GM12878 (cell line): ENCODE results near the gene KCNC1. TPM values are rescaled to one million over a fixed set of nuclear protein-coding genes. Genes with fewer than 3 reads are reported as not detected.

Experiments
- ATAC-seq: fragments of 200-7000 bp; cut with Tn5 transposase; 3 replicates; pipeline ENCODE4 v1.9.1; 2020; ENCODE audit warnings: mild to moderate bottlenecking, moderate library complexity
- BruUV-seq: library from RNA; stranded (reverse); fragments of 400-500 nt; replicated peaks from 2 replicates; lab custom pipeline; 2021; lab: Mats Ljungman, UMichigan
- CTCF ChIA-PET: fragments of 300-600 bp; sonication (Branson Sonifier 250); formaldehyde crosslinking; extraction: SDS; loops from one replicate; lab custom pipeline; 2021; ENCODE audit warnings: inconsistent platforms; lab: Yijun Ruan, JAX
- POLR2A ChIA-PET: fragments of 350-600 bp; formaldehyde crosslinking; extraction: SDS; loops from one replicate; lab custom pipeline; 2021; ENCODE audit warnings: inconsistent platforms; lab: Charles Lee
- RAD21 ChIA-PET: fragments of 300-600 bp; sonication (Branson Sonifier 250); formaldehyde crosslinking; loops from one replicate; lab custom pipeline; 2023; ENCODE audit warnings: antibody characterized with exemption; ENCODE audit not compliant: unreplicated experiment; lab: Charles Lee
- SMC1A ChIA-PET: fragments of 300-600 bp; sonication (Branson Sonifier 250); formaldehyde crosslinking; loops from one replicate; lab custom pipeline; 2023; ENCODE audit not compliant: unreplicated experiment, uncharacterized antibody; lab: Charles Lee
- DNase-seq: peaks from one replicate; pipeline ENCODE4 v3.0.0-alpha.2; 2011; ENCODE audit warnings: low read depth, low spot score
- FAIRE-seq: peaks from 3 replicates; lab custom pipeline; 2011; peaks lifted over from hg19 to GRCh38; lab: Jason Lieb, UNC
- H2AFZ ChIP-seq: 2 replicates; pipeline ENCODE4 v1.6.0; 2011; ENCODE audit warnings: low read depth, low read length, control low read depth; ENCODE audit not compliant: control insufficient read depth
- H3K27ac ChIP-seq: 2 replicates; pipeline ENCODE4 v1.5.1; 2011; ENCODE audit warnings: control low read depth; ENCODE audit not compliant: control insufficient read depth, insufficient read depth
- H3K27me3 ChIP-seq, 2 experiments: replicated peaks in 1 of 2; 2 replicates each; pipeline versions ENCODE4 v1.6.0 to v1.6.1; 2011; ENCODE audit warnings: low read length in 1 of 2; ENCODE audit not compliant: control insufficient read depth in 2 of 2, insufficient read depth in 2 of 2
- H3K36me3 ChIP-seq, 2 experiments: 2 replicates each; pipeline ENCODE4 v1.5.1; 2011; ENCODE audit warnings: low read length in 1 of 2; ENCODE audit not compliant: control insufficient read depth in 2 of 2, insufficient read depth in 2 of 2
- H3K4me1 ChIP-seq: 2 replicates; pipeline ENCODE4 v1.6.1; 2011; ENCODE audit warnings: mild to moderate bottlenecking, low read length, moderate library complexity, mixed read lengths; ENCODE audit not compliant: control insufficient read depth, insufficient read depth
- H3K4me2 ChIP-seq: 2 replicates; pipeline ENCODE4 v1.6.0; 2011; ENCODE audit warnings: control low read depth; ENCODE audit not compliant: control insufficient read depth, insufficient read depth
- H3K4me3 ChIP-seq: fragments of 200-600 bp; sonication (generic); 2 replicates; pipeline ENCODE4 v1.5.1; 2016
- H3K79me2 ChIP-seq: 2 replicates; pipeline ENCODE4 v1.6.0; 2011; ENCODE audit warnings: low read length; ENCODE audit not compliant: control insufficient read depth, insufficient read depth
- H3K9ac ChIP-seq: 2 replicates; pipeline ENCODE4 v1.8.0; 2011; ENCODE audit warnings: low read length, control low read depth, mixed read lengths; ENCODE audit not compliant: control insufficient read depth, insufficient read depth
- H3K9me3 ChIP-seq: replicated peaks from 3 replicates; pipeline ENCODE4 v1.5.1; 2011; ENCODE audit warnings: mild to moderate bottlenecking, low read length; ENCODE audit not compliant: control insufficient read depth, insufficient read depth
- H4K20me1 ChIP-seq: 2 replicates; pipeline ENCODE4 v1.6.0; 2011; ENCODE audit not compliant: control insufficient read depth, insufficient read depth
- GABPA ChIP-seq: IDR thresholded peaks from 2 replicates; pipeline ENCODE4 v1.6.1; 2014; ENCODE audit warnings: antibody characterized with exemption, low read depth, mild to moderate bottlenecking, inconsistent platforms
- POU2F2 ChIP-seq: IDR thresholded peaks from 3 replicates; pipeline ENCODE4 v1.6.1; 2011; ENCODE audit warnings: low read depth, mild to moderate bottlenecking, low read length, borderline replicate concordance
- ZBTB4 ChIP-seq: fragments of 450-650 bp; formaldehyde crosslinking; IDR thresholded peaks from 2 replicates; pipeline ENCODE4 v1.4.0; 2022; ENCODE audit warnings: mild to moderate bottlenecking, moderate library complexity
- ZBTB40 ChIP-seq: fragments of 450-650 bp; IDR thresholded peaks from 2 replicates; pipeline ENCODE4 v1.6.1; 2016; ENCODE audit warnings: mild to moderate bottlenecking, moderate library complexity, borderline replicate concordance
- ZNF274 ChIP-seq: IDR thresholded peaks from one replicate; pipeline ENCODE4 v1.8.0; 2011; ENCODE audit not compliant: insufficient read length, insufficient read depth
- whole genome bisulfite sequencing: methylation state at CpG from one replicate; pipeline ENCODE4 v1.1.6; 2016; ENCODE audit warnings: low lambda C conversion rate; ENCODE audit not compliant: insufficient replicate concordance, insufficient coverage; ENCODE audit errors: missing lambda C conversion rate; 5-methylcytosine and 5-hydroxymethylcytosine counted together
- in situ Hi-C: fragments of 300-500 bp; cut with MboI; formaldehyde crosslinking; loops from 9 replicates; pipeline ENCODE4 v1.14.3; 2018; ENCODE audit warnings: mixed read lengths
- intact Hi-C: fragments of 100-400 bp; cut with micrococcal nuclease; formaldehyde crosslinking; loops from one replicate; pipeline ENCODE4 v1.14.2; 2022; ENCODE audit not compliant: unreplicated experiment
- polyA plus RNA-seq, 11 experiments: library from polyadenylated mRNA; depleted of rRNA in 4 of 11; unstranded in 6 of 11; stranded (reverse) in 5 of 11; fragments of >200 nt; fragmentation: Nextera tagmentation in 4 of 11; fragmentation: Illumina TruSeq in 1 of 11; extraction: Ambion mirVana in 4 of 11; extraction: Trizol in 1 of 11; gene quantifications; 1 replicate in 1 of 11; 2 replicates in 10 of 11; pipeline versions ENCODE4 v1.2.1 to v1.2.3, GENCODE V29; 2011 to 2016; ENCODE audit warnings: inconsistent platforms in 2 of 11, missing spikeins in 2 of 11, low read depth in 1 of 11
- total RNA-seq, 4 experiments: library from RNA; depleted of rRNA in 3 of 4; stranded (reverse); fragments of >200 nt in 3 of 4; fragmentation: Illumina TruSeq in 1 of 4; extraction: Trizol in 1 of 4; gene quantifications; 2 replicates each; pipeline versions ENCODE4 v1.2.1 to v1.2.3, GENCODE V29; 2013 to 2021
- TF ChIP-seq, protein P1 (sequence below): fragments of 450-650 bp; IDR thresholded peaks from 2 replicates; pipeline ENCODE4 v1.6.1; 2017; ENCODE audit warnings: mild to moderate bottlenecking, low read depth, inconsistent platforms; ENCODE audit not compliant: poor library complexity, severe bottlenecking
- TF ChIP-seq, protein P2 (sequence below): fragments of 450-650 bp; IDR thresholded peaks from 2 replicates; pipeline ENCODE4 v1.6.1; 2017; ENCODE audit warnings: mild to moderate bottlenecking, moderate library complexity

The KCNC1 gene
- total and polyA plus RNA-seq, 10 of the 15 experiments (the other 5 are each of a cell fraction or from before 2014, with no cell fraction given) = 0.27 to 0.34 TPM; not detected in 8

DNA sequence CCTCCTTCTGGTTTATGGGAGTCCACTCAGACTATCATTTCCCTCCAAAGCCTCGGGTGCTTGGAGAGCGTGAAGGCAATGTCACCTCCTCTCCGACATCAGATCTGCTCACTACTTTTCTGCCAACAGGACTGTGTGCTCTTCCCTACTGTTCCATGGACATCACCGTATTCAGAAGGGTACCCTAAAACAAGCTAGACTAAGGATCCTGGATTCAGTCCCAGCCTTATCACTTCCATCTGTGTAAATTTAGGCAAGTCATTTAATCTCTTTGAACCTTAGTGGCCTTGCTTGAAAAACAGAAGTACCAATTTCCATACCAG, 78.2 kb downstream of the KCNC1 start (continued):
- TF ChIP-seq, protein P1, sequence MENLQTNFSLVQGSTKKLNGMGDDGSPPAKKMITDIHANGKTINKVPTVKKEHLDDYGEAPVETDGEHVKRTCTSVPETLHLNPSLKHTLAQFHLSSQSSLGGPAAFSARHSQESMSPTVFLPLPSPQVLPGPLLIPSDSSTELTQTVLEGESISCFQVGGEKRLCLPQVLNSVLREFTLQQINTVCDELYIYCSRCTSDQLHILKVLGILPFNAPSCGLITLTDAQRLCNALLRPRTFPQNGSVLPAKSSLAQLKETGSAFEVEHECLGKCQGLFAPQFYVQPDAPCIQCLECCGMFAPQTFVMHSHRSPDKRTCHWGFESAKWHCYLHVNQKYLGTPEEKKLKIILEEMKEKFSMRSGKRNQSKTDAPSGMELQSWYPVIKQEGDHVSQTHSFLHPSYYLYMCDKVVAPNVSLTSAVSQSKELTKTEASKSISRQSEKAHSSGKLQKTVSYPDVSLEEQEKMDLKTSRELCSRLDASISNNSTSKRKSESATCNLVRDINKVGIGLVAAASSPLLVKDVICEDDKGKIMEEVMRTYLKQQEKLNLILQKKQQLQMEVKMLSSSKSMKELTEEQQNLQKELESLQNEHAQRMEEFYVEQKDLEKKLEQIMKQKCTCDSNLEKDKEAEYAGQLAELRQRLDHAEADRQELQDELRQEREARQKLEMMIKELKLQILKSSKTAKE = no peak

DNA sequence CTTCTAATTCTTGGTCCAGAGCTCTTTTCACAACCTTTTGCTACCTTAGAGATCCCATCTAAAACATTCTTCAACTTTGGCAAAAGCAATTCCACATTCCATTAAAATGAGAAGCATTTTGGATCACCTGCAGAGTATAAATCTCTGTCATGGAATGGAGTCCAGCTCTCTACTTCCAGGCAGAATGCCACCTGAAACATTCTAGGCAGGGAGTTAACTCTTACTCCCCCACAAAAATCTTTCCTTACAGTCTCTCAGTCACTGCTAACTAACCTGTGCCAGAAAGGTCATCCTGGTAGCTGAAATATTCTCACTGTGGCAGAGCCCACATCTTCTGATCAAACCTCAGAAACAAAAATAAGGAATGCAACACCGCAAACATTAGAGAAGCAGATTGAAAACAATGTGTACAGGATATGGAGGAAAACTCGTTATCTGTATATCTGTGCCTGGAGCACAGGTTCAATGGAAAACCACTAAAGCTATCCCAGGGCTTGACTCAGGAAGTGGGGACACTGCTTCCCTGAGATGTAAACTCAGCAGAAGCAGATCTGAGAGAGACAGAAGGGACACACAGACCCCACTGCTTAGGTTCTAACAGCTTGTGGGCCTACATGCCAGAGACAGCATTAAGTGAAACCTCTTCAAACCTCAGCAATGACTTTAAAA, 78.9 kb downstream of the KCNC1 start:
- intact Hi-C loops = no loop called here
- no TSS peak for BruUV-seq
- Histone ChIP-seq H3K27me3 (no peaks in the 10 kb centered on the region), H3K79me2 (no peaks in the 10 kb centered on the region), H3K36me3 (no peaks in the 10 kb centered on the region), H3K4me2 (no peak overlapping the region), H4K20me1 (no peaks in the 10 kb centered on the region), H3K9me3 (no peaks in the 10 kb centered on the region), H3K4me1 (no peaks in the 10 kb centered on the region), H3K27ac (no peak overlapping the region), H3K9ac (no peak overlapping the region), H3K4me3 (no peak overlapping the region), H2AFZ (no peak overlapping the region)
- 100% methylated on average over 2 of the region's 2 CpGs for WGBS
- in situ Hi-C loops = no loop called here
- no peak for ATAC-seq
- POLR2A ChIA-PET = no interaction called here
- no peak for DNase-seq
- SMC1A ChIA-PET = interaction anchor here (1.3 kb wide), 1 partner anchor 11 kb away, joined by 4 read pairs; no protein-coding TSS in a partner anchor
- RAD21 ChIA-PET = no interaction called here
- no peak for FAIRE-seq
- CTCF ChIA-PET = interaction anchor here (1.9 kb wide), 1 partner anchor 82 kb away, joined by 6 read pairs; no protein-coding TSS in a partner anchor
- TF ChIP-seq POU2F2 (no peak), ZBTB40 (no peak), ZBTB4 (CRISPR knock-in tag) (no peak), ZNF274 (no peak), GABPA (no peak)
- TF ChIP-seq, protein P2, sequence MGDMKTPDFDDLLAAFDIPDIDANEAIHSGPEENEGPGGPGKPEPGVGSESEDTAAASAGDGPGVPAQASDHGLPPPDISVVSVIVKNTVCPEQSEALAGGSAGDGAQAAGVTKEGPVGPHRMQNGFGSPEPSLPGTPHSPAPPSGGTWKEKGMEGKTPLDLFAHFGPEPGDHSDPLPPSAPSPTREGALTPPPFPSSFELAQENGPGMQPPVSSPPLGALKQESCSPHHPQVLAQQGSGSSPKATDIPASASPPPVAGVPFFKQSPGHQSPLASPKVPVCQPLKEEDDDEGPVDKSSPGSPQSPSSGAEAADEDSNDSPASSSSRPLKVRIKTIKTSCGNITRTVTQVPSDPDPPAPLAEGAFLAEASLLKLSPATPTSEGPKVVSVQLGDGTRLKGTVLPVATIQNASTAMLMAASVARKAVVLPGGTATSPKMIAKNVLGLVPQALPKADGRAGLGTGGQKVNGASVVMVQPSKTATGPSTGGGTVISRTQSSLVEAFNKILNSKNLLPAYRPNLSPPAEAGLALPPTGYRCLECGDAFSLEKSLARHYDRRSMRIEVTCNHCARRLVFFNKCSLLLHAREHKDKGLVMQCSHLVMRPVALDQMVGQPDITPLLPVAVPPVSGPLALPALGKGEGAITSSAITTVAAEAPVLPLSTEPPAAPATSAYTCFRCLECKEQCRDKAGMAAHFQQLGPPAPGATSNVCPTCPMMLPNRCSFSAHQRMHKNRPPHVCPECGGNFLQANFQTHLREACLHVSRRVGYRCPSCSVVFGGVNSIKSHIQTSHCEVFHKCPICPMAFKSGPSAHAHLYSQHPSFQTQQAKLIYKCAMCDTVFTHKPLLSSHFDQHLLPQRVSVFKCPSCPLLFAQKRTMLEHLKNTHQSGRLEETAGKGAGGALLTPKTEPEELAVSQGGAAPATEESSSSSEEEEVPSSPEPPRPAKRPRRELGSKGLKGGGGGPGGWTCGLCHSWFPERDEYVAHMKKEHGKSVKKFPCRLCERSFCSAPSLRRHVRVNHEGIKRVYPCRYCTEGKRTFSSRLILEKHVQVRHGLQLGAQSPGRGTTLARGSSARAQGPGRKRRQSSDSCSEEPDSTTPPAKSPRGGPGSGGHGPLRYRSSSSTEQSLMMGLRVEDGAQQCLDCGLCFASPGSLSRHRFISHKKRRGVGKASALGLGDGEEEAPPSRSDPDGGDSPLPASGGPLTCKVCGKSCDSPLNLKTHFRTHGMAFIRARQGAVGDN = no peak
